NT2/D1 (cell line): ENCODE results near the gene PGAM4.
"Not testable (repeated sequence)": the region's sequence is repeated elsewhere in the genome, so short reads cannot be mapped to it uniquely, and the experiment has no call there.

Experiments used
- DNase-seq: peaks from one replicate; pipeline ENCODE4 v3.0.0-alpha.2; 2011; ENCODE audit warnings: low read depth, low spot score
- H3K27me3 ChIP-seq: 2 replicates; pipeline ENCODE4 v1.6.0; 2011; ENCODE audit warnings: mild to moderate bottlenecking; ENCODE audit not compliant: insufficient read length, insufficient read depth
- H3K36me3 ChIP-seq: 2 replicates; pipeline ENCODE4 v1.6.1; 2011; ENCODE audit warnings: mild to moderate bottlenecking, low read length, mixed read lengths; ENCODE audit not compliant: insufficient read depth, insufficient read length
- H3K4me1 ChIP-seq: 2 replicates; pipeline ENCODE4 v1.5.1; 2011; ENCODE audit not compliant: insufficient read depth, insufficient read length
- H3K4me3 ChIP-seq: 2 replicates; pipeline ENCODE4 v1.5.1; 2011; ENCODE audit warnings: low read depth; ENCODE audit not compliant: insufficient read length
- H3K9ac ChIP-seq: 2 replicates; pipeline ENCODE4 v1.6.0; 2011; ENCODE audit warnings: low read depth; ENCODE audit not compliant: insufficient read length
- H3K9me3 ChIP-seq: 2 replicates; pipeline ENCODE4 v1.5.1; 2011; ENCODE audit warnings: mild to moderate bottlenecking, low read length; ENCODE audit not compliant: insufficient read depth
- SUZ12 ChIP-seq: IDR thresholded peaks from 2 replicates; pipeline ENCODE4 v1.6.1; 2011; ENCODE audit not compliant: insufficient read length, insufficient read depth; ENCODE audit errors: extremely low read depth
- YY1 ChIP-seq: IDR thresholded peaks from 2 replicates; pipeline ENCODE4 v1.6.1; 2011; ENCODE audit not compliant: insufficient read length, insufficient read depth
- ZNF274 ChIP-seq: IDR thresholded peaks from 2 replicates; pipeline ENCODE4 v1.6.1; 2011; ENCODE audit warnings: mild to moderate bottlenecking, low read depth, low read length

Gene PGAM4

DNA sequence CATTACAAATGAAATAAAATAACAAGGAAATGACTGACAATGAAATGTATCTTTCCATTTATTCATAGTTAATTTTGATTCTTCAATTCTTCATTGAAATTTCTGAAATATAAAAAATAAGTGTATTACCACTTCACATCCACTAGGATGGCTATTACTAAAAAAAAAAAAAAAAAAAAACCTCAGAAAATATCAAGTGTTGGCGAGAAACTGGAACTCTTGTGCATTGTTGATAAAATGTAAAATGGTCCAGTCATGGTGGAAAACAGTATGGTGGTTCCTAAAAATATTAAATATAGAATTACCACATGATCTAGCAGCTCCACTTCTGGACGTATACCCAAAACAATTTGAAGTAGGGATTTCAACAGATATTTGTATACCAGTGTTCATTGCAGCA lies 22.9 kb downstream of the PGAM4 start:
- no peaks in the 10 kb centered on the region for H3K9me3 ChIP-seq

DNA sequence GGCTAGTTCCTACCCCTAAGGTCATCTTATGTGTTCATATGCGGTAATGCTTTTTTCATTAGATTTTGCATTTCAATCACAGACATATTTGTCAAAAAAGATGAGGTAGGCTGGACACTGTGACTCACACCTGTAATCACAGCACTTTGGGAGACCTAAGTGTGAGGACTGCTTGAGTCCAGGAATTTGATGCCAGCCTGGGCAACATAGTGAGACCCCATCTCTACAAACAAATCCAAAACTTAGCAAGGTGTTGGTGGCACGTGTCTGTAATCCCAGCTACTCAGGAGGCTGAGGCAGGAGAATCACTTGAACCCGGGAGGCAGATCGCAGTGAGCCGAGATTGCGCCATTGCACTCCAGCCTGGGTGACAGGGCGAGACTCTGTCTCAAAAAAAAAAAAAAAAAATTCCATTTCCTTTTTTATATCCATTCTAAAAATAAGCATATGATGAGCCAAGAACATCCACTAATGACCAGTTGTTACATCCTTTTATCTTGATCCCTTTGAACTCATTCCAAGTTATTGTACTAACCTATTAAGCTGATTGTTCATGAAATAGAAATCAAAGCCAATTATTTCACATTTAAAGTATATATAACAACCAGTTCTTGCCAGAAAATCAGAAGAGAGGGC lies 23.4 kb downstream of the PGAM4 start:
- Histone ChIP-seq H3K9ac (no peak overlapping the region), H3K9me3 (no peaks in the 10 kb centered on the region), H3K36me3 (no peaks in the 10 kb centered on the region), H3K4me1 (no peaks in the 10 kb centered on the region), H3K4me3 (no peak overlapping the region), H3K27me3 (no peaks in the 10 kb centered on the region)
- TF ChIP-seq YY1 (no peak), SUZ12 (no peak), ZNF274 (no peak)
- no peak for DNase-seq

More for the DNA sequence above, 22.9 kb downstream of the PGAM4 start:
- Histone ChIP-seq H3K4me1 (no peaks in the 10 kb centered on the region), H3K27me3 (no peaks in the 10 kb centered on the region), H3K36me3 (no peaks in the 10 kb centered on the region), H3K9ac (no peak overlapping the region), H3K4me3 (no peak overlapping the region)
- DNase-seq: no peak
- no peak for TF ChIP-seq ZNF274
- TF ChIP-seq SUZ12: no peak
- no peak for TF ChIP-seq YY1

DNA sequence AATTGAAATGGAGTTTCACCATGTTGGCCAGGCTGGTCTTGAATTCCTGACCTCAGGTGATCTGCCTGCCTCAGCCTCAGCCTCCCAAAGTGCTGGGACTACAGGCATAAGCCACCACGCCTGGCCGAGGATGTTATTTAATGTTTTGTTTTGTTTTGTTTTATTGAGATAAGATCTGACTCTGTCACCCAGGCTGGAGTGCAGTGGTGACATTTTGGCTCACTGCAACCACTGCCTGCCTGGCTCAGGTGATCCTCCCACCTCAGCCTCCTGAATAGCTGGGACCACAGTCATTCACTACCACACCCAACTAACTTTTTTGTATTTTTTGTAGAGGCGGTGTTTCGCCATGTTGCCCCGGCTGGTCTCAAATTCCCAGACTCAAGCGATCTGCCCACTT lies 24.4 kb downstream of the PGAM4 start:
- H3K36me3 ChIP-seq, H3K9ac ChIP-seq, H3K4me3 ChIP-seq, H3K9me3 ChIP-seq, H3K27me3 ChIP-seq, H3K4me1 ChIP-seq, DNase-seq: not testable (repeated sequence)

DNA sequence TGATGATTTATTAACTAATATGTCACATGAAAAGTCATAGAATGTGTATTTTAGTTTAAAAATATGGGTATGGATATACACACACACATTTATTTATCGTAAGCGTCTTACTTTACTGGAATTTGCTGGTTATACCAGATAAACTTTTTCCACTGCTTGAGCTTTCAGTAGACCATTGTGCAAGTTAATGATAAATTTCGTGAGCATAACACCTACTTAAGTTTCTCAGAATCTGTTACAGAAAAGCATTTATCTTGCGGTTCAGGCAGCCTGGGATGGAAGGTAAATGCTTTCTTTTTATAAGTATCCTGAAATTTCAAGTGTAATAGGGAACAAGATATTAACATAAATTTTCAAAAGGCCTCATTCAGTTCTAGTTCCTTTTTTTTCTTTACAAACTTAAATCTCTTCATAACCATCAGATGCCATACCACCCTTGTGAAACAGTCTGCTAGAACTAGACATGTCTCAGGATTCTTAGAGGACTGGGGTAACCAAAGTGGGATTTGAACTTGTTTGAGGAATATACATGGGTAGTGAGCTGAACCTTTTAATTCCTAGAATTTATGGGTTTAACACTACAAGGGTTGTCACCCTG lies 31.3 kb downstream of the PGAM4 start:
- H3K36me3 ChIP-seq: no peaks in the 10 kb centered on the region
- no peak for DNase-seq
- no peak overlapping the region for H3K9ac ChIP-seq
- TF ChIP-seq SUZ12 (no peak), ZNF274 (no peak), YY1 (no peak)
- H3K4me1 ChIP-seq: no peaks in the 10 kb centered on the region
- 0 out of 2 replicates have a peak, but pooled peaks cover 2% of the 10 kb centered on the region for H3K9me3 ChIP-seq
- no peak overlapping the region for H3K4me3 ChIP-seq
- H3K27me3 ChIP-seq: no peaks in the 10 kb centered on the region

DNA sequence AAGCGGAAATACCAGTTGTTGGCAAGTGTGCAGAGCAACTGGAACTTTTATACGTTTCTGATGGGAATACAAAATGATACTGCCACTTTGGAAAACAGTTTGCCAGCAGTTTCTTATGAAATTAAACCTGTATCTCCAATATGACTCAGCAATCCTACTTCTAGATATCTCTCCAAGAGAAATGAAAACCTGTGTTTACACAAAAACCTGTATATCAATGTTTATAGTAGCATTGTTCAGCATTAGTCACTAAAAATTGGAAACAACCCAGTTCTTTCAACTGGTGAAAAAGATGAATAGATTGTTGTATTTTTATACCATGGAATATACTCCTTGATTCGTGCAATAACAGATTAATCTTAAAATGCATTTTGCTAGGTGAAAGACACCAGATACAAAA lies 32.1 kb downstream of the PGAM4 start:
- Histone ChIP-seq H3K9ac (no peak overlapping the region), H3K9me3 (peaks cover 8% of the 10 kb centered on the region; the same call in 1 of the 2 replicates), H3K27me3 (no peaks in the 10 kb centered on the region), H3K4me3 (no peak overlapping the region), H3K36me3 (no peaks in the 10 kb centered on the region), H3K4me1 (no peaks in the 10 kb centered on the region)
- no peak for TF ChIP-seq SUZ12
- no peak for TF ChIP-seq YY1
- TF ChIP-seq ZNF274: no peak
- DNase-seq: no peak

DNA sequence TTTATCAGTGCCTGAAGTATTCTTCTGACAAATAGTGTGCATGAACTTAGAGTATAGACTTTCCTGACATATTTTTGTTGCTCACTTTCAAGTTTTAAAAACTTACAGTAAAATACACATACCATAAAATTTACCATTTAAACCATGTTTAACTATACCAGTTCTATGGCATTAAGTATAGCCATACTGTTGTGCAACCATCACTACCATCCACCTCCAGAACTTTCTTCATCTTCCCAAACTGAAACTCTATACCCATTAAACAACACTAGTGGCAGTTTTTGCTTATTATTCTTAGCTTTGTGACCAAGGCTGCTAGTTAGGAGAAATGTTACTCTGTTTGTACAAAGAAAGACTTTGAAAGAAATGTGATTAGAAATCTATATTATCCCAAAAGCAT lies 33.1 kb downstream of the PGAM4 start:
- no peak overlapping the region for H3K4me3 ChIP-seq
- H3K9me3 ChIP-seq: peaks cover 8% of the 10 kb centered on the region; the same call in 1 of the 2 replicates
- TF ChIP-seq SUZ12: no peak
- H3K9ac ChIP-seq: no peak overlapping the region
- no peaks in the 10 kb centered on the region for H3K27me3 ChIP-seq
- H3K36me3 ChIP-seq: no peaks in the 10 kb centered on the region
- no peak for DNase-seq
- no peaks in the 10 kb centered on the region for H3K4me1 ChIP-seq

DNA sequence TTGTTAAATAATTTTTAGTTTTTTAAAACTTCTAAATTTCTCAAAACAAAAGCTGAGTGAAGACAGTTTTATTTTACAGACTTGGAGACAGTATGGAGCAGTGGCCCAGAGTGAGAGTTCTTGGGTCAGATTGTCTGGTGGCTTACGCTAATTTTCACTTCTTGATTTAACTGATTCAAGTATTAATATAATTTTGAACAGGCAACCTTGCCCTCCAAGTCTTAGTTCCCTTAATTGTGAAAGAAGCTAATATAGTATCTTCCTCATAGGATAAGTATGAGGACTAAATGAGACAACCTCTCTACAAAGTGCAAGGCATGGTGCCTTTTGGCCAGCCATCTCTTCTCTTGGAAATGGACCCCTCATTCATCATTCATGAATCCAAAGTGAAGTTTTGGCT lies 33.6 kb downstream of the PGAM4 start:
- Histone ChIP-seq H3K4me3 (no peak overlapping the region), H3K4me1 (no peaks in the 10 kb centered on the region), H3K9me3 (peaks cover 8% of the 10 kb centered on the region; the same call in 1 of the 2 replicates), H3K36me3 (no peaks in the 10 kb centered on the region), H3K9ac (no peak overlapping the region), H3K27me3 (no peaks in the 10 kb centered on the region)
- DNase-seq: no peak
- TF ChIP-seq YY1 (no peak), ZNF274 (no peak), SUZ12 (no peak)

DNA sequence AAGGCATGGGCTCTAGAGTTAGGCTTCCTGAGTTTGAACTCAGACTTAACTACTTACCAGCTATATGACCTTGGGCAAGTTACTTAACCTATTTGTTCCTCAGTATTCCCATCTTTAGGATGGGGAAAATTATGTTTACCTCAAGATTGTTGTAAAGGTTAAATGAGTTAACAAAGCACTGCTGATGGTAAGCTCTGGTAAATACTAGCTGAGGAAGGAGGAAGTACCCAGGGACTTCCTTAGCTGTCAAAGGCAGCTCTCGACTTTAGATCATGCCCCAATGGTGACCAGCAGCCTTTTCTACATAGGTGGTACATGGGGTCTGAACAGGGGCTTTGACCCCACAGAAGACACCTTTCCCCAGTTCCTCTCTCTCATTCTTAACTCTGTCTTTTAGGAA lies 38.9 kb downstream of the PGAM4 start:
- H3K36me3 ChIP-seq: no peaks in the 10 kb centered on the region
- no peak for DNase-seq
- no peaks in the 10 kb centered on the region for H3K4me1 ChIP-seq
- H3K9me3 ChIP-seq: peaks cover 8% of the 10 kb centered on the region; the same call in 1 of the 2 replicates
- H3K27me3 ChIP-seq: no peaks in the 10 kb centered on the region
- no peak overlapping the region for H3K9ac ChIP-seq
- H3K4me3 ChIP-seq: no peak overlapping the region
- TF ChIP-seq YY1 (no peak), ZNF274 (no peak), SUZ12 (no peak)
